Right kidney (tissue), 1 donor: Measurements from ENCODE around the gene SLC39A13.

ENCODE experiments used
- DNase-seq: peaks from one replicate; pipeline ENCODE4 v3.0.0-alpha.2; 2016

The SLC39A13 gene

DNA sequence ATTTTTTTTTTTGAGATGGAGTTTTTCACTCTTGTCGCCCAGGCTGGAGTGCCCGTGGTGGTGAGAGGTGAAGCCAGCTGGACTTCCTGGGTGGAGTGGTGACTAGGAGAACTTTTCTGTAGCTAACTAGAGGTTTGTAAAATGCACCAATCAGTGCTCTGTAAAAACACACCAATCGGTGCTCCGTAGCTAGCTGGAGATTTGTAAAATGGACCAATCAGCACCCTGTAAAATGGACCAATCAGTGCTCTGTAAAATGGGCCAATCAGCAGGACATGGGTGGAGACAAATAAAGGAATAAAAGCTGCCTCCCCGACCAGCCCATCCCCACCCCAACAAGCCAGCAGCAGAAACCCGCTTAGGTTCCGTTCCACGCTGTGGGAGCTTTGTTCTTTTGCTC is 45.0 kb downstream of the SLC39A13 start:
- DNase-seq: no peak

DNA sequence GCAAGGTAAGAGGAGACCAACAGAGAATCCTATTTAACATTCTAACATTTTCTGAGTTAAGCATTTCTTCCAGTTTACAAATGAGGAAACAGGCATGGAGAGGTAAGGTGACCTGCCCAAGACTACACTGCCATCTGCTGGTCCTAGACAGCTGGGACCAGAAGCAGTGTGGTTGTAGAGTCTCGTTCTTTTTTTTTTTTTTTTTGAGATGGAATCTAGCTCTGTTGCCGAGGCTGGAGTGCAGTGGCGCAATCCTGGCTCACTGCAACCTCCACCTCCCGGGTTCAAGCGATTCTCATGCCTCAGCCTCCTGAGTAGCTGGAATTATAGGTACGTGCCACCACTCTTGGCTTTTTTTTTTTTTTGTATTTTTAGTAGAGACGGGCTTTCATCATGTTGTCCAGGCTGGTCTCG is 45.9 kb downstream of the SLC39A13 start:
- peak; percentile 32 for DNase-seq

DNA sequence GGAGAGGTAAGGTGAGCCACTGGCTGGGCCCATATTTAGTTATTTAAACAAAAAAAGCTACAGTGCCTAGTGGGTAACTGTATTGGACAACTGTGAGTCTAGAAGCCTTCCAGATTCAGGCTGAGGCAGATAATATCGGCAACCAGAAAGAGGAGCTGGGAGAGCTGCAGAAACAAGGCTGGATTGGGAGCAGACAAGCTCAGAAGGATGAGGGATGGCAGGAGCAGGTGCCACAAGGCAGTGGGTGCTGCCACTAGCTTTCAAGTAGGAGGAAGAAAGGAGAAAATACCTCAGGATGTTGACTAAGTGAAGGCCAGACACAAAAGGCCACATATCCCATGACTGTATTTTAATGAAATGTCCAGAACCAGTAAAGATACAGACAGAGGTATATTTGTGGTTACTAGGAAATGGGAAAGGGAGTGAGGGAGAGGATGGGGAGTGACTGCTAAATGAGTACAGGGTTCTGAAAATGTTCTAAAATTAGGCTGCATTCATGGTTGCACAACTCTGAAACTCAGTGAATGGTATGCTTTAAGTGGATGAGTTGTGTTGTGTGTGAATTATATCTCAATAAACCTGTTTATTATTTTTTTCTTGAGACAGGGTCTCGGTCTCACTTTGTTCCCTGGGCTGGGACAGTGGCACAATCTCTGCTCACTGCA is 52.3 kb downstream of the SLC39A13 start:
- no peak for DNase-seq

DNA sequence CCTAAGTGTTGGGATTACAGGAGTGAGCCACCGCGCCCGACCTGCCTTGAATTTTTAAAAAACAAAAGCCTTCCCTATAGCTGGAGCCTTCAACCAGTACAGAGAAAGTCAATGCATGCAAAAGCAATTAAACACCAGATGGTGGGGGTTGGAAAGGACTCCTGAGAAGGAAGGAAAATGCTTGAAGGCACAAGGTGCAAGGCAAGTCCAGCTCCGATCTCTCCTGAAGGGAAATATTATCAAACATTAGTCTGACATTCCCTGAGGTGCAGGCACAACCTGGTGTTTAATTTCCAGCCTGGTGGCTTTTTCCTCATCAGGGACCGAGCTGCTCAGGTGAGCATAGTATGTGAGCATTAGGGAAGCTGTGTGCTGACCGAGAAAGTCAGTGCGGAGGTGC is 53.5 kb downstream of the SLC39A13 start:
- DNase-seq: no peak

DNA sequence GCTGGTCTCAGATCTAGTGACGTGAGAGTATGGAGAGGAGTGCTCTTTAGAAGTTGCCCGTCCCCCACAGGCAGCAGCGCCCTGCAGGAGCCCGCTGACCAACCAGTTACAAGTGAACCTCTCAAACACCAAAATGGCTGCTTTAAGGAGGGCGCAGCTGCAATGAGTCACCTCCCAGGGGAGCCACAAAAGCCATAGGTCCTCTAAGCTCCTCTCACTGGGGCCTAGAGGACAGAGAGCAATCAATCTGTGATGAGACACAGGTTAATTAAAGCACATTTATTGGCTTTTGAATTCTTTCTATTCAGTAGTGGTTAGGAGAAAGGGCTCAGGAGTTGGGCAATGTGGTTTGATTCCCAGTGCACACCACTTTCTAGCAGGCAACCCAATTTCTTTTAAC is 56.1 kb downstream of the SLC39A13 start:
- DNase-seq: no peak
